Smooth muscle cell (in vitro differentiated cells): ENCODE data around the gene SCAP. TPM values are rescaled to one million over a fixed set of nuclear protein-coding genes. Genes with fewer than 3 reads are reported as not detected.

Experiments
- DNase-seq: peaks from one replicate; lab custom pipeline; 2025; ENCODE audit not compliant: unreplicated experiment; lab: John Stamatoyannopoulos, UW
- H2AFZ ChIP-seq: fragments of 200-600 bp; sonication (generic); 2 replicates; pipeline ENCODE4 v1.6.0; 2016; ENCODE audit warnings: antibody characterized with exemption, low read depth, mild to moderate bottlenecking
- H3F3A ChIP-seq: fragments of 200-600 bp; sonication (generic); 2 replicates; pipeline ENCODE4 v1.6.0; 2017; ENCODE audit warnings: antibody characterized with exemption, low read depth
- H3K27ac ChIP-seq: fragments of 200-600 bp; sonication (generic); 2 replicates; pipeline ENCODE4 v1.5.1; 2016; ENCODE audit warnings: low read depth, mild to moderate bottlenecking
- H3K27me3 ChIP-seq: fragments of 200-600 bp; sonication (generic); 2 replicates; pipeline ENCODE4 v1.6.1; 2016; ENCODE audit warnings: low read depth, mild to moderate bottlenecking
- H3K36me3 ChIP-seq: fragments of 200-600 bp; sonication (generic); 2 replicates; pipeline ENCODE4 v1.5.1; 2016; ENCODE audit warnings: low read depth
- H3K4me1 ChIP-seq: fragments of 200-600 bp; sonication (generic); 2 replicates; pipeline ENCODE4 v1.5.1; 2016; ENCODE audit warnings: low read depth
- H3K4me2 ChIP-seq: fragments of 200-600 bp; sonication (generic); 2 replicates; pipeline ENCODE4 v1.6.0; 2016; ENCODE audit warnings: mild to moderate bottlenecking
- H3K4me3 ChIP-seq: fragments of 200-600 bp; sonication (generic); 2 replicates; pipeline ENCODE4 v1.5.1; 2016; ENCODE audit warnings: mild to moderate bottlenecking
- H3K79me2 ChIP-seq: fragments of 200-600 bp; sonication (generic); 2 replicates; pipeline ENCODE4 v1.6.0; 2016; ENCODE audit warnings: low read depth, mild to moderate bottlenecking
- H3K9ac ChIP-seq: fragments of 200-600 bp; sonication (generic); 2 replicates; pipeline ENCODE4 v1.6.0; 2016; ENCODE audit warnings: low read depth
- H3K9me3 ChIP-seq: fragments of 200-600 bp; sonication (generic); replicated peaks from 2 replicates; pipeline ENCODE4 v1.5.1; 2016; ENCODE audit warnings: low read depth
- H4K20me1 ChIP-seq: fragments of 200-600 bp; sonication (generic); 2 replicates; pipeline ENCODE4 v1.6.0; 2016; ENCODE audit warnings: low read depth
- WGBS: methylation state at CpG from one replicate; pipeline ENCODE4 v1.1.7; 2016; ENCODE audit warnings: low lambda C conversion rate; 5-methylcytosine and 5-hydroxymethylcytosine counted together
- polyA plus RNA-seq: library from polyadenylated mRNA; unstranded; fragments of >200 nt; fragmentation: Nextera tagmentation; extraction: Ambion mirVana; gene quantifications from 2 replicates; pipeline ENCODE4 v1.2.1, GENCODE V29; 2016
- total RNA-seq: library from RNA; depleted of rRNA; stranded (reverse); fragments of >200 nt; gene quantifications from 2 replicates; pipeline ENCODE4 v1.2.3, GENCODE V29; 2014
- TF ChIP-seq, protein P1 (sequence below): fragments of 200-600 bp; sonication (generic); IDR thresholded peaks from 2 replicates; pipeline ENCODE4 v1.5.1; 2017; ENCODE audit warnings: borderline replicate concordance, mild to moderate bottlenecking, antibody characterized with exemption; ENCODE audit not compliant: insufficient read depth, poor library complexity, severe bottlenecking

The SCAP gene
- total and polyA plus RNA-seq, 2 experiments from 2014 or later: 29.2 to 31.0 TPM

DNA sequence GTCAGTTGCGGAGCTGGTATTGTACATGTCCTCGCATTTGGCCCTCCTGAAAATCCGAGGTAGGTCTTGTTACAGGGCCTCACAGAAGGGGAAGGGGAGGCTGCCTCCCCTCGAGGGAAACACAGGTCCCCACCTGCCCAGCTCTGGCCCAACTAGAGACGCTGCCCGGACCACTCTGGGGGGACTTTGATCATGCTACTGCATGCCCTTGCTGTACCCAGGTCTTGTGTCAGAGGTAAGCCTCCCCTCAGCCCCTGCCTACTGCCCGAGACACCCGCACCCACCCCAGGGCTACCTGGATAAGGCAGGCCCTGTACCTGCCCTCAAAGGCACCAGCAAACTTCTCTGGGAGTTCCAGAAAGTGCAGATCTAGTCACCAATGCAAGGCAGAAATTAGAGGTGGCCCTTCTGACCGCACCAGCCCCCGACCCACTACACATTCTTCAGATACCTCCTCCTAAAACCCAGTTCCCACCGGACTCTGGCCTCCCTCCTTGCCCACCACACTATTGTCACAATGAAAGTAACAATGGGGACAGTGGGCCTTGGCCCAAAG is 981 bp upstream of the SCAP start:
- H3K9ac ChIP-seq: no peak overlapping the region
- H3K4me3 ChIP-seq: no peak overlapping the region
- TF ChIP-seq, protein P1, sequence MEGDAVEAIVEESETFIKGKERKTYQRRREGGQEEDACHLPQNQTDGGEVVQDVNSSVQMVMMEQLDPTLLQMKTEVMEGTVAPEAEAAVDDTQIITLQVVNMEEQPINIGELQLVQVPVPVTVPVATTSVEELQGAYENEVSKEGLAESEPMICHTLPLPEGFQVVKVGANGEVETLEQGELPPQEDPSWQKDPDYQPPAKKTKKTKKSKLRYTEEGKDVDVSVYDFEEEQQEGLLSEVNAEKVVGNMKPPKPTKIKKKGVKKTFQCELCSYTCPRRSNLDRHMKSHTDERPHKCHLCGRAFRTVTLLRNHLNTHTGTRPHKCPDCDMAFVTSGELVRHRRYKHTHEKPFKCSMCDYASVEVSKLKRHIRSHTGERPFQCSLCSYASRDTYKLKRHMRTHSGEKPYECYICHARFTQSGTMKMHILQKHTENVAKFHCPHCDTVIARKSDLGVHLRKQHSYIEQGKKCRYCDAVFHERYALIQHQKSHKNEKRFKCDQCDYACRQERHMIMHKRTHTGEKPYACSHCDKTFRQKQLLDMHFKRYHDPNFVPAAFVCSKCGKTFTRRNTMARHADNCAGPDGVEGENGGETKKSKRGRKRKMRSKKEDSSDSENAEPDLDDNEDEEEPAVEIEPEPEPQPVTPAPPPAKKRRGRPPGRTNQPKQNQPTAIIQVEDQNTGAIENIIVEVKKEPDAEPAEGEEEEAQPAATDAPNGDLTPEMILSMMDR: no peak

DNA sequence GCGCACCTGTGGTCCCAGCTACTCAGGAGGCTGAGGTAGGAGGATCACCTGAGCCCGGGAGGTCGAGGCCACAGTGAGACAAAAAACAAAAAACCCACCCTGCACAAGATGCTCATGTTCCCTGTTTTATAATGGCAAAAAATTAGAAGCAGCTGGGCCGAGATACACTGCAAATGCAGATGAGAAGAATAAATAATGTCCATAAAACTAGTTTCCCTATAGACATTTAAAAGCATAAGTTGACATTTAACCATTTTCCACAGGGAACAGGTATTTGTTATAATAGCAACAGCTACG is 537 bp upstream of the SCAP start:
- Histone ChIP-seq H3K9ac (peak overlapping the region; percentile 26), H3K36me3 (no peaks in the 10 kb centered on the region), H3K4me1 (peaks cover 8% of the 10 kb centered on the region), H3K4me3 (peak overlapping the region; percentile 88), H3K27ac (no peak overlapping the region), H3K79me2 (peaks cover 34% of the 10 kb centered on the region), H3K9me3 (no peaks in the 10 kb centered on the region), H3K4me2 (peak overlapping the region; percentile 89), H3F3A (no peaks in the 10 kb centered on the region), H3K27me3 (no peaks in the 10 kb centered on the region), H4K20me1 (peaks cover 23% of the 10 kb centered on the region), H2AFZ (peak overlapping the region; percentile 87)
- 80% methylated on average over 5 of the region's 5 CpGs for WGBS
- TF ChIP-seq, protein P1: no peak
- no peak for DNase-seq

More for the DNA sequence above, 981 bp upstream of the SCAP start:
- Histone ChIP-seq H3K79me2 (peaks cover 30% of the 10 kb centered on the region), H3F3A (no peaks in the 10 kb centered on the region), H2AFZ (peak overlapping the region; percentile 87), H4K20me1 (peaks cover 21% of the 10 kb centered on the region), H3K9me3 (no peaks in the 10 kb centered on the region), H3K27me3 (no peaks in the 10 kb centered on the region), H3K4me2 (peak overlapping the region; percentile 89), H3K27ac (no peak overlapping the region), H3K4me1 (peaks cover 8% of the 10 kb centered on the region), H3K36me3 (no peaks in the 10 kb centered on the region)
- WGBS: 93% methylated on average over 9 of the region's 11 CpGs
- no peak for DNase-seq

DNA sequence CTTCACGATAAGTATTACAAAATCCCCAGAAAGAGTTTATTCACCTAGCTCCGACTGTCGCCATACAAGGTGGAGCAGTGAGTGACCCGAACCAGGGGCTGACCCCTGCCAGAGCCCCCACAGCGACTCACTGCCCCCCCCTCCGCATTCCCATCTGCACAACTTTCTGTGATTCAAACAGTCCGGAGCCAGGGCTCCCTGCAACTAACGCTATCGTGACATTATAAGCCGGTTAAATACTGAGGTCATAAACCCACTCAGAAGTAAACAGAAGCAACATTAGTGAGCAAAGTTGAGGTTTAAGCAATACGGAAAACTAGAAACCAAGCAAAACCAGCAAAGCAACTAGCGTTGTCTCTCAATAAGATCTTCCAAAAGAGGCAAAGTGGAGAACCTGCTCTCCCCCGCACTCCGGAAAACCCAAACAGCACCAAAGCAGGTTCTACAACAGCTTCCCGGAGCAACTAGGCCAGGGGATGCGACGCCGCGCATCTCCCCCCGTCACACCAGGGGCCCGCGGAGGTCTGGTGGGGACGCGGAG is 642 bp downstream of the SCAP start:
- H3K9ac ChIP-seq: peak overlapping the region; percentile 60
- 3% methylated on average over 24 of the region's 24 CpGs for WGBS
- peak overlapping the region; percentile 88 for H3K4me3 ChIP-seq
- H3F3A ChIP-seq: no peaks in the 10 kb centered on the region
- no peaks in the 10 kb centered on the region for H3K36me3 ChIP-seq
- H4K20me1 ChIP-seq: peaks cover 35% of the 10 kb centered on the region
- peaks cover 46% of the 10 kb centered on the region for H3K79me2 ChIP-seq
- no peaks in the 10 kb centered on the region for H3K27me3 ChIP-seq
- DNase-seq: no peak
- peaks cover 8% of the 10 kb centered on the region for H3K4me1 ChIP-seq
- TF ChIP-seq, protein P1: no peak
- peak overlapping the region; percentile 63 for H2AFZ ChIP-seq
- H3K4me2 ChIP-seq: peak overlapping the region; percentile 89
- peak overlapping the region; percentile 61 for H3K27ac ChIP-seq
- H3K9me3 ChIP-seq: no peaks in the 10 kb centered on the region

DNA sequence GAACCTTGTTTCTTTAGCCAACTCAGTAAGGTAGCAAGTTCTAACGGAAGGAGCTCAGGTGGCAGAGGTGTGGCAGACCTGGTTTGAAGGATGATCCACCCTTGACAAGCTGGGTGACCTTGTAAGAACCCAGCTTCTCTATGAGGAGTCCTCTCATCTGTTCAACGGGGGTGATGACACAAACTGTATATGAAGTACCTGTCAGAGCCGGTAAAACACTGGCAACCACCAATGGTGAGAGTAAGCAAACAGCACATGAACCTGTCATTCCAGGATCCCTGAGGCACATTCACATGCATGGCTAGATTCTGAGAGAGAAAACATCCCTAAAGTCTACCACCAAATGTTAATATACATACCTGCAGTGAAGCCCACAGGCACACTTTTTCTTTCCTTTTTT is 2.4 kb downstream of the SCAP start:
- Histone ChIP-seq H3F3A (no peaks in the 10 kb centered on the region), H3K9ac (no peak overlapping the region), H3K9me3 (no peaks in the 10 kb centered on the region), H3K36me3 (no peaks in the 10 kb centered on the region), H3K4me3 (no peak overlapping the region), H3K27me3 (no peaks in the 10 kb centered on the region), H2AFZ (no peak overlapping the region), H3K79me2 (peaks cover 59% of the 10 kb centered on the region), H4K20me1 (peaks cover 38% of the 10 kb centered on the region), H3K4me2 (no peak overlapping the region), H3K27ac (no peak overlapping the region), H3K4me1 (peaks cover 8% of the 10 kb centered on the region)
- 80% methylated on average over 3 of the region's 3 CpGs for WGBS
- TF ChIP-seq, protein P1: no peak
- no peak for DNase-seq
